ENCODE measurements around the gene CBLIF.
"Not testable (repeated sequence)": the region's sequence is repeated elsewhere in the genome, so short reads cannot be mapped to it uniquely, and the experiment has no call there.

The CBLIF gene

DNA sequence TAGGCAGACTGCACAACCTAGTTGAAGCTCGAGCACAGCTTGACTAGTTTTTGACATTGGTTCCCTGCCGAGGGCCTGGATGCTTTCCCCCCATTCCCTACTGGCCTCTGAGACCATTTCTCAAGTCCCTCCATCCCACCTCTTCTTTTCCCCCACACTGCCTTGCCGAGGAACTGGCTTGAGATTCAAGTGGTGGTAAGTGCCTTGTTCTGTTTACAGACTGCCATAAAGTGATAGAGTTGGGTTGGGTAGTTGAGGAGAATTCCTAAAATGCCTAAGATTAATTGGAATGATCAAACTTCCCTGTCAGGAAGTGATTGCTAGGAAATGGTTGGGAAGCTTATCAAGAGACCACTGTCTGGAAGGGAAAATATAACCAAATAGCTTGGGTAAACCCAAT is 50.9 kb downstream of the CBLIF start:
- DNase-seq (ENCODE audit: low read depth), result no peak

DNA sequence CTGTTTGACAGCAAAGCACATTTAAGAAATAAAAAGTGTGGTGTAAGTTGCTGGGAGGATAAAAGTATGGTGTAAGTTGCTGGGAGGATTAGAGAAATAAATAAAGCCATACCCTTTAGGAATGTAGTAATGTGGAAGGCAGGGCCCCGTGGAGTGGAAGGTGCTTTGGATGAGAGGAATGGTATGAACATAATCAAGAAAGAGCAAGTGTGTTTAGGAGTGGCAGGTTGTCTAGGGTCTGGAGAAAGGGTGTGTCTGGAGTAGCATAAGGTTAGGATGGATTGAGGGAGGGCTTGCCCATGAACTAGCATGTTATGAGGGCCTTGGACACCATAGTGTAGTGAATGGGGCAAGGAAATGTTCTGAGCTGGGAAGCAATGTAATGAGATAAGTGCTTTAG is 52.8 kb downstream of the CBLIF start:
- DNase-seq (ENCODE audit: low read depth), result no peak

DNA sequence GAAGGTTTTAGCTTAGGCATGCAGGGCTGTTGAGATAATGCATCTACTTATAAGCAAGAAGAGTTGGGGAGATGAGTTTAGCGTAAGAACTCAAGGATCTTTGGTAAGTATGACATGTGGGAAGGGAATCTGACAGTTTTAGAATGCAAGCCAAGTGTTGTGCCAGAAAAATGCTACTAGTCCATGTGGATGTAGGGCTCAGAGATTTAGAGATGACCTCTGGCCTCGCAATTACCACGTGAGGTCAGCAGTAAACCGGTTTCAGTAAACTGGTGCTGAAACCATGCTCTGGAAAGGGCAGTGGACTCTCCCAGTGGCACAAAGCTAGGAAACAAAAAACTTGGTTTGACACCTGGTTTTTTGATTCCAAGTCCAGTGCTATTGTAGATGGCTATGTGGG is 53.7 kb downstream of the CBLIF start:
- DNase-seq (ENCODE audit: low read depth), result no peak

DNA sequence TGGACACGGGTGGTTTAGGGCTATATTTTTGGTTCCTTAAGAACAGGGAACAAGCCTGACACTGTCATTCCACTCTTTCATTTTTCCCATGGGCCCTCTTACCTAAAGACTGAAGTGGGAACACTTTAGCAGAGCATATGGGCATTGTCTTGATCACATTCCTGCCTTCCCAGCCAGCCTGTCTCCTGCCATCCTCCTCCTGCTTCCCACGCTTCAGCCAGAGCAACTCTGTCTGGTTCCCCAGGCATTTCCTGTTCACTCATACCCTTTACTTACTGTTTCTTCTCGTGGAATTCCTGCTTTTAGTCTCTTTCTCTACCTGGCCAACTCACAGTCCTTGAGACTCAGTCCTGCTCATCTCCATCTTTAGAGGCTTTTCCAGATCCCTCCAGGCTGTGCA is 57.5 kb downstream of the CBLIF start:
- DNase-seq (ENCODE audit: low read depth), result no peak

DNA sequence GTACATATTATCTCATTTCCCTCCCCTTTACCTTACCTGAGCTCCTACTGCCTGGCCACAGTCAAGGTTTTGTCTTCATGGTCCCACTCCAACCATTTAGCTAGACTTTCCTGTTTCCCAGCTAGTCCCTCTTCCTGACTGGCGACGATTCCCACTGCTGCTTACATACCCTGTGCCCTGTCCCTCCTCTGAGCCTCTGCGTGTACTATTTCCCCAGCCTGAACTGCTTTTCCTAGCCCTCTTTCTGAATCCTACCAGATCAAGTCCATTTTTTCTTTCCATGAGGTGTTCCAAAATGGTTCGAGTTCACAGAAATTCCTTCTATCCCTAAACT is 58.1 kb downstream of the CBLIF start:
- no peak for DNase-seq (ENCODE audit: low read depth)

DNA sequence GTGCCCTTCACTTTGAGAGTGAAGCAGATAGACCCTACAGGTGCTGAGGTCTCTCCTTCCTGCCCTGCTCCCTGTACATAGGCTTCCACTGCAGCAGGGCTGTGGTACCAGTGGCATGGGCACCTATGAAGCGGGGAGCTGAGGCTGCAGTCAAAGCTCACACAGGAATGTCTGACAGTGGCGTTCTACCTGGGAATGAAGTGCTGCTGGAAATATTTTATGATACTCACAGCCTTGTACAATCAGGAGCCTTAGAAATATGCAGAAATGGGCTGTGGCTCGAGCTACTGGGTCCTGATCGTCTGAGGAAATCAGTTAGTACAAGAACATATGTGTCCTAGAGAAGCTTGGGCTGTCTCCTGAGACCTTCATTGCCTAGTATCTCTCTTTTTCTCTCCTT is 59.5 kb downstream of the CBLIF start:
- no peak for DNase-seq (ENCODE audit: low read depth)

DNA sequence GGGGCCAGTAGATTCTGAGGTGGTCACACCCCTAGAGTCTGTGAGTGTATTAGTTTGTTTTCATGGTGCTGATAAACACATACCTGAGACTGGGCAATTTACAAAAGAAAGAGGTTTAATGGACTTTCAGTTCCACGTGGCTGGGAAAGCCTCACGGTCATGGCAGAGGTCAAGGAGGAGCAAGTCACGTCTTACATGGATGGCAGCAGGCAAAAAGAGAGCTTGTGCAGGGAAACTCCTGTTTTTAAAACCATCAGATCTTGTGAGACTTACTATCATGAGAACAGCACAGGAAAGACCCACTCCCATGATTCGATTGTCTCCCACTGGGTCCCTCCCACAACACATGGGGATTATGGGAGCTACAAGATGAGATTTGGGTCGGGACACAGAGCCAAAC is 60.9 kb downstream of the CBLIF start:
- not testable (repeated sequence) for DNase-seq (ENCODE audit: low read depth)

DNA sequence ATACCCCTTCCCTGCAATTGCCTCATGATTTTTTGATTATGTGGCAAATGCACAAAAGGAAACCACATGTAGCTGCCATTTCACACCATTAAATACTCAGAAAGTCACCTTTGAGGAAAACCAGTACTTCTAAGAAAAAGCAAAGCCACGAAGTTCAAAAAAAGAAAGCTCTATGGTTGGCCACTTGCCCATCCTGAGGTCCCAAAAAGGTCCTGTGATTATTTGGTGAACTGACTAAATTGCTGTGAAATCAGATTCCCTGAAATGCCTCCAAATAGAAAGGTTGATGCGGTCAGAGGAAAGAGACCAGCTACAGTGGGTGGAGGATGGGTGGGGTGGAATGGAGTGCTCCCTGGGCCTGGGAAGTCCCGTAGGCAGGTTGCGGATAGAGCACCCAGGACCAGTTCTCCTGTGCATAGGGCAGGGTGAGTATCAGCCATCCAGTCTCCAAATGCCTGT is 61.6 kb downstream of the CBLIF start:
- no peak for DNase-seq (ENCODE audit: low read depth)

DNA sequence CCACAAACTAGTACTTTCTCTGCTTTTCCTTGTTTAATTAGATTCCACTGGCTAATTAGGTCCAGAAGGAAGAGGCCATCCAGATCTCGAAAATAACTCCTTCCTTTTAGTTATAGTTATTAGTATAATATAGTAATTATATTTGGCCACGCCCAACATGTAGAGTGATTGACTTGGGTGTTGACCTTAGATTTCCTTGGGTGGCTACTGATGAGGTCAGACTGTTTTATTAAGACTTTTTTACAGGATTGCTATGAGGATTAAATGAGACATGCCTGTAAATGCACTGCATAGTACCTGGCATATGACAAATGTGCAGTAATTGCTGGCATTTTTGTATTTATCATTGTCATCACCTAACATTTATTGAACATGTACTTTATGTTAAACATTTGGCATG is 63.2 kb downstream of the CBLIF start:
- no peak for DNase-seq (ENCODE audit: low read depth)

DNA sequence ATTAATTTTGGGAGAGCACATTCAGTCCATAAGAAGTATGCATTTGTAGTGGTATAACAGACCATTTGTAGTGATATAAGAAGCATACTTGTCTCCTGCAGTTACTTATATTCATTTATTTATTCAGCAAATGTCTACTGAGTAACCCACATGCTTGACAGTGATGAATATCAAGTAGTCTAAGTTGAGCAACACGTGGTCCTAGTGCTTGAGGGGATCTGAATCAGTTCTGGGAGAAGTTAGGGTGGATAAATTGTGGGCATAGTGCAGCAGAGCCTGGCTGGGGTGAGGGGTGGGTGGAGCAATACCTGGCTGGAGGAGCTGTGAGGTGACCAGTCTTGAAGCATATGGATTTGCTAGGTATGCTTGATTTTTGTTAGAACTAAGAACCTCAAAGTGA is 65.8 kb downstream of the CBLIF start:
- DNase-seq (ENCODE audit: low read depth), result no peak

Measured in stimulated activated CD4-positive, alpha-beta T cell treated with anti-CD3 and anti-CD28 coated beads, Interleukin-2, amount 100 ng/mL, for 4 hours (primary cell).